HG03378 (cell line): ENCODE measurements around the gene CMTM7.
"Not testable (repeated sequence)": the region's sequence is repeated elsewhere in the genome, so short reads cannot be mapped to it uniquely, and the experiment has no call there.

Source experiments
- ATAC-seq: cut with Tn5 transposase; IDR thresholded peaks from one replicate; pipeline ENCODE4 v1.9.1; 2021; ENCODE audit warnings: mild to moderate bottlenecking, moderate library complexity; ENCODE audit not compliant: unreplicated experiment

The CMTM7 gene

DNA sequence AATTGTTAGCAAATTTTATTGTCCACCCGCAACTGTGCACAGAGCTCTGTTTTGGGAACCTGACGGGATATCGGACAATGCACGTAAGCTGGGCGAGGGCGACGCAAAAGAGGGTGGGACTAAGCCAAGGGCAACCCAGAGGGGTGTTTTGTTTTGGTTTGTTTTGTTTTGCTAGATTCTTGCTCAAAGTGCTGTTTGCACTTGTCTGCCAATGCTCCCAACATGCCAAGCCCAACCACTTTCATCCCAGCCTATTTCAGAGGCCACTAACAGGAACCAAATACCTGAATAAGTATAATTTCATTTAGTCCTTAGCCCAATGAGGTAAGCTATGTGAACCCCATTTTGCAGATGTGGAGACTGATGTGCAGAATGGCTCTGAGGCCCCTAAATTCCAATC, 9.7 kb upstream of the CMTM7 start:
- no peak for ATAC-seq

DNA sequence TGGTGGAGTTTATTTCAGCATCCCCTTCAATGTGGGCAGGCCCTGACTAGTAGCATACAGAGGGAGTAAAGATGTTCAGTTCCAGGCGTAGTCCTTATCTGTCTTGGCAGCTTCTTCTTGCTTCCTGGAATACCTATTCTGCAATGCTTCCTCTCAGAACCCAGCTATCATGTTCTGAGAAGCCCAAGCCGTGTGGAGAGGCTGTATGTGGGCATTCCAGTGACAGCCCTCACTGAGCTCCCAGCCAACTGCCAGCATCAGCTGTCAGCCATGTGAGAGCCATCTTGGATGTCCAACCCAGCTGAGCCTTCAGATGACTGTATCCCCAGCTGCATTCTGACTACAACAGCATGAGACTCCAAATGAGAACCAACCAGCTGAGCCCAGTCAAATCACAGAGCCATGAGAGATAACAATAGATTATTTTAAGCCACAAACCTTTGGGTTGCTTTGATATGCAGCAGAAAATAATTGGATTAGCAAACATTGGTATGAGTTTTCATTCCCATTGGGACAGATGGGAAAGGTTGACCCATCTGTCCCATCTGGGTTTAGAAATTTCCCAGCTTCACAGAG, 8.4 kb upstream of the CMTM7 start:
- ATAC-seq: no peak

- ATAC-seq: no peak
Observed at GRCh38 chr3:32384938-32385337, 6.7 kb upstream of the CMTM7 start.

GRCh38 chr3:32387512-32387911, 4.1 kb upstream of the CMTM7 start:
- ATAC-seq: no peak

GRCh38 chr3:32389577-32389976, 2.1 kb upstream of the CMTM7 start:
- not testable (repeated sequence) for ATAC-seq

DNA sequence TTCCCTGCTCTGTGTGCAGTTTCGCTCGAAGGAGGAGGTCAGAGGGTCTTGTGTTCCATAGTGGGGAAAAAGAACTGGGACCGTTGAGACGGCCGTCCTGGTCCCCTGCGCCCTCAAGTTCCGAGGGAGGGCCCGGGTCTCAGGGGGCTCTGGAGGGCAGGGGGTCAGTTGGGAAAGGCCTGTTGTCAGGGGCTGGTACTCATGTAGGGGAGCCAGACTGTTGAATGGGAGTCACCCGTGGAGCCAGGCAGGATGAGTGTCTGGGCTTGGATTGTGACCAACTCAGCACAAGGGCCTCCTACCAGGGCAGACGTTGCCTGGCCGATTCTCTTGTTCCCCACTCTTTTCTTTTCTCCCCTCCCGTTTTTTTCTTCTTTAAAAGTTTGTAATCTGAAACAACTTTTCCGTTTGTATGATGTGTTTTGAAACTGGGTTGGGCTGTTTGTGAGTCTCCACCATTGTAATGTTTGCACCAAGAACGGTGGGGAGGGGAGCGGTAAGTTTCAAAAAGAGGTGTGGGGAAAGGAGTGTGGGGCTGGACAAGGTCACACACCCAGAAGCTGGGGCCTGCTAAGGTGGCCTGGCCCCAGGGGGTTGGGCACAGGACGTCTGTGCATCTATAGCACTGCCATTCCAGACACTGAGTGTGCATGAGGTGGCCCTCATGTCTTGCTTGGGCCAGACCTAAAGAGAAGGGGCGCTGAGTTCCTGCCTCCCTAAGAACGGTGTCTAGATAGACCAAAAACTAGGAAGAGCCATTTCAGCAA, 1.1 kb downstream of the CMTM7 start:
- ATAC-seq: no peak

GRCh38 chr3:32395496-32395895, 3.8 kb downstream of the CMTM7 start:
- ATAC-seq: no peak

GRCh38 chr3:32397941-32398340, 6.3 kb downstream of the CMTM7 start:
- no peak for ATAC-seq

GRCh38 chr3:32398531-32398930, 6.9 kb downstream of the CMTM7 start:
- ATAC-seq: no peak

DNA sequence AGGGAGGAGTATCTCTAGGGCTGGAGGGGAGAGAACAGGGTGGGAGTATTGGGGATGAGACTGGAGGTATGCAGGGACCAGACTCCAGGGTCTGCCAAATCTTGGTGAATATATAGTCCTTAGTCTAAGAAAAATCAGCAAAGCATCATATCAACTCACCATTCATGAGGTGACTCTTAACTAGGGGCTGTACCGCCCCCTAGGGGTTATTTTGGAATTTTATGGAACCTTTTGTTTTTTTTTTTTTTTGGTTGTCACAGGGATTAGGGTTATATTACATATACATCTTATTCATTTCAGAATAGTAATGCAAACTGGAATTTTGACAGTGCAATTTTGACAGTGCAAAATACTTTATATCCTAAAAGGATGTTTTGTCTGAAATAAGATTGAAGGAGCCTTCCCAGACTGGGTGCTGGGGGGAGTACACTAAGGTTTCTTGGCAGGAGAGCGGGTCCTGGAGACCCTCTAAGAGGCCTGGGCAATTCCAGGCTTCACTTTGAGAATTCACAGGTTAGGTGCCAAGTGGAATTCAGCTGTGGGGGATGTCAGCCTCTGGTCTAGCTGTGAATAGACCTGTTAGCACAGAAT, 7.5 kb downstream of the CMTM7 start:
- ATAC-seq: no peak

GRCh38 chr3:32401126-32401525, 9.5 kb downstream of the CMTM7 start:
- ATAC-seq: no peak

GRCh38 chr3:32401556-32402081, 10.0 kb downstream of the CMTM7 start:
- peak; percentile 55 for ATAC-seq

DNA sequence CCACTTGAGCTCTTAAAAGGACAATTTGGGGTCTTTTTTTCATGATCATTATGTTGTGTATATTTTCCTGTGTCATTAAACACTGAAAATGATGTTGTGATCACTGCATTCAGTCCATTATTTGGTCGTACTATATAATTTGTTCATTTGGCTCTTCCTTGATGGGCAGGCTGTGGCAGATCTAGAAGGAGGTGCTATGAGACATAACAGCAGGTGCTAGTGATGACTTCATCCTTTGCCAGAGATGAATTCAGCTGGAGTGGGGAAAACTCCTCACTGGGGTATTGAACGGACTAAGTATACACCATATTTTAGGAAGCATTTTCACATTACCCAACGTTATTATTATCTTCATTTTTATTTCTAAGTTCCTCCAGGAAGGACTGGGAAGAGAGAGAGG, 12.0 kb downstream of the CMTM7 start:
- ATAC-seq: no peak

DNA sequence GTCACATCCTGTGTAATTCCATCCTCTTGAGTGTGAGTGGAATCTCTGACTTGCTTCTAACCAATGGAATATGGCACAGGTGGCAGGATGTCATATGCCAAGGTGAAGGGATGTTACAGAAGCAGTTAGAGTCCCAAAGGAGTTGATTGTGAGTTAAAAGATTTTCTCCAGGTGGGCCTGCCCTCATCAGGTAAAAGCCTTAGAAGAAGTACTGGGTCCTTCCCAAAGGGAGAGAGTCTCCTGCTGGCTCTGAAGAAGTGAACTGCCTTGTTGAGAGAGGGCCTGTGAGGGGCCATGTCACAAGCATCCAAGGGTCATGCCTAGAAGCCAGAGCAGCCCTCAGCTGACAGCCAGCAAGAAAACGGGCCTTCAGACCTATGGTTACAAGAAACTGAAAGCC, 13.1 kb downstream of the CMTM7 start:
- ATAC-seq: no peak

DNA sequence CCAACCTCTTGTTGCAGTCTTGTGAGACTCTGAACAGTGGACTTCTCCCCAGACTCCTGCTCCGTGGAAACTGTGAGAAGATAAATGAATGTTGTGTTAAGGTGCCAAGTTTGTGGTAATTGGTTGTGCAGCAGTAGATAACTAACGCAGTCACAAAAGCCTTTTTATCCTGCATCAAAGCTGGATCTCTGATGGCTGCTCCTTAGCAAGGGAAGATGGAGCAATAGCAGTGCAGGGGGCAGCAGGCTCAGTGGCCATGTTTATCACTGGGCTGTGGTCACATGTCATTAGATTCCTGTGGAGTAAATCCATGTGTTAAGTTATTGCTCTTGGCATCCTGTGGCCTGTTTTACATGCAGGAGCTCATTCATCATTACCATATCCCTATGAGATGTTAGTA, 13.5 kb downstream of the CMTM7 start:
- no peak for ATAC-seq

- no peak for ATAC-seq
Observed at GRCh38 chr3:32405711-32406323, 14.2 kb downstream of the CMTM7 start.

- ATAC-seq: no peak
Observed at GRCh38 chr3:32406486-32407408, 15.1 kb downstream of the CMTM7 start.

GRCh38 chr3:32410367-32411246, 19.0 kb downstream of the CMTM7 start:
- no peak for ATAC-seq

- ATAC-seq: no peak
Observed at GRCh38 chr3:32411442-32411841, 19.8 kb downstream of the CMTM7 start.

DNA sequence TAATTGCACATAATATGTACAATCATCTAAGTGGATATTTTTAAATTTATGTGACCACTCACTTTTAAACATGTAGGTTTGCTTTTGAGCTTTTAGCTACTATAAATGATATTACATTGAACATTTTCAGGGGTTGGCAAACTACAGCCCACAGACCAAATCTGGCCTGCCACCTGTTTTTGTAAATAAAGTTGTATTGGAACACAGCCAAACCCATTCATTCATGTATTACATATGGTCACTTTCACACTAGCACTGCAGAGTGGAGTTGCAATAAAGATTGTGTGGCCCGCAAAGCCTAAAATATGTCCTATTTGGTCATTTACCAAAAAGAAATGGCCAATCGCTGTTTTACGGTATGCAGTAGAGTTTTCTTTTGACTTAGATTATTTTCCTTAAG, 21.2 kb downstream of the CMTM7 start:
- ATAC-seq: no peak
